K562 (cell line): Measurements from ENCODE around the gene VWA1. TPM values are rescaled to one million over a fixed set of nuclear protein-coding genes. Genes with fewer than 3 reads are reported as not detected.

Experiments
- ATAC-seq: fragments of 200-7000 bp; cut with Tn5 transposase; 3 replicates; pipeline ENCODE4 v1.9.1; 2020; ENCODE audit warnings: moderate library complexity
- BruUV-seq: library from RNA; stranded (reverse); fragments of 400-500 nt; replicated peaks from 2 replicates; lab custom pipeline; 2021; lab: Mats Ljungman, UMichigan
- CTCF ChIA-PET: fragments of 300-600 bp; formaldehyde crosslinking; extraction: SDS; loops from one replicate; lab custom pipeline; 2021; ENCODE audit warnings: low intra/inter-chr PET ratio; lab: Yijun Ruan, JAX
- POLR2A ChIA-PET: fragments of 300-600, 350-650 bp; sonication (Branson Sonifier 250); formaldehyde crosslinking; extraction: SDS; loops from one replicate; lab custom pipeline; 2021; ENCODE audit warnings: antibody characterized with exemption, inconsistent platforms; lab: Yijun Ruan, JAX
- DNase-seq, 4 experiments: peaks; one replicate each; pipeline versions ENCODE4 v3.0.0 to v3.0.0-alpha.2; 2011 to 2018; ENCODE audit warnings: low spot score in 3 of 4, mixed read lengths in 3 of 4; ENCODE audit errors: extremely low read depth in 1 of 4
- FAIRE-seq: peaks from 2 replicates; lab custom pipeline; 2011; peaks lifted over from hg19 to GRCh38; lab: Jason Lieb, UNC
- H2AFZ ChIP-seq: 2 replicates; pipeline ENCODE4 v1.6.0; 2011; ENCODE audit warnings: low read depth, low read length, control low read depth, inconsistent platforms
- H3K27ac ChIP-seq: fragments of 200-600 bp; 3 replicates; pipeline ENCODE4 v1.8.0; 2011; ENCODE audit warnings: low read depth, mild to moderate bottlenecking, control low read depth, inconsistent platforms, low read length, moderate library complexity, mixed read lengths; ENCODE audit errors: extremely low read depth
- H3K27me3 ChIP-seq, 2 experiments: fragments of 300-600 bp in 1 of 2; 2 replicates in 1 of 2; 3 replicates in 1 of 2; pipeline versions ENCODE4 v1.6.0 to v1.8.0; 2011; ENCODE audit warnings: inconsistent platforms in 2 of 2, low read length in 2 of 2, mild to moderate bottlenecking in 1 of 2, mixed read lengths in 1 of 2, moderate library complexity in 1 of 2; ENCODE audit not compliant: control insufficient read depth in 2 of 2, insufficient read depth in 2 of 2
- H3K36me3 ChIP-seq: fragments of 300-600 bp; 3 replicates; pipeline ENCODE4 v1.8.0; 2011; ENCODE audit warnings: mild to moderate bottlenecking, low read length, inconsistent platforms; ENCODE audit not compliant: control insufficient read depth, insufficient read depth
- H3K4me1 ChIP-seq, 2 experiments: fragments of 200-600 bp in 1 of 2; replicated peaks in 1 of 2; 2 replicates in 1 of 2; 3 replicates in 1 of 2; pipeline versions ENCODE4 v1.5.1 to v1.8.0; 2011; ENCODE audit warnings: inconsistent platforms in 2 of 2, low read length in 2 of 2, mild to moderate bottlenecking in 1 of 2, mixed read lengths in 1 of 2, moderate library complexity in 1 of 2; ENCODE audit not compliant: control insufficient read depth in 2 of 2, insufficient read depth in 2 of 2
- H3K4me2 ChIP-seq: 2 replicates; pipeline ENCODE4 v1.6.1; 2011; ENCODE audit warnings: low read length, control low read depth, inconsistent platforms, mixed read lengths; ENCODE audit not compliant: insufficient read depth
- H3K4me3 ChIP-seq: fragments of 200-600 bp; sonication (generic), shearing (Covaris generic); 2 replicates; pipeline ENCODE4 v1.5.1; 2016; ENCODE audit warnings: control low read depth, inconsistent platforms
- H3K79me2 ChIP-seq: fragments of 200-600 bp; 3 replicates; pipeline ENCODE4 v1.8.0; 2011; ENCODE audit warnings: low read length, inconsistent platforms; ENCODE audit not compliant: control insufficient read depth, insufficient read depth
- H3K9ac ChIP-seq, 2 experiments: 2 replicates each; pipeline versions ENCODE4 v1.6.0 to v1.6.1; 2011; ENCODE audit warnings: low read depth in 2 of 2, low read length in 2 of 2, control low read depth in 1 of 2, inconsistent platforms in 1 of 2, mild to moderate bottlenecking in 1 of 2, mixed read lengths in 1 of 2; ENCODE audit not compliant: insufficient read depth in 1 of 2
- H3K9me1 ChIP-seq: one replicate; pipeline ENCODE4 v1.6.0; 2011; ENCODE audit warnings: inconsistent platforms, mild to moderate bottlenecking, low read length, moderate library complexity; ENCODE audit not compliant: control insufficient read depth, insufficient read depth
- H3K9me3 ChIP-seq: replicated peaks from 2 replicates; pipeline ENCODE4 v1.5.1; 2011; ENCODE audit warnings: low read depth, low read length, inconsistent platforms; ENCODE audit not compliant: control insufficient read depth, insufficient read depth
- H4K20me1 ChIP-seq: replicated peaks from 2 replicates; pipeline ENCODE4 v1.6.1; 2011; ENCODE audit warnings: low read length, inconsistent platforms, mixed read lengths; ENCODE audit not compliant: control insufficient read depth, insufficient read depth
- BCOR ChIP-seq: fragments of 450-650 bp; IDR thresholded peaks from 2 replicates; pipeline ENCODE4 v1.6.1; 2016
- TRIM28 ChIP-seq: fragments of 450-650 bp; IDR thresholded peaks from 2 replicates; pipeline ENCODE4 v1.6.1; 2017
- ZC3H11A ChIP-seq: IDR thresholded peaks from 2 replicates; pipeline ENCODE4 v1.6.1; 2012; ENCODE audit warnings: low read depth, low read length, improper control_type of control experiment
- ZNF12 ChIP-seq: sonication (generic); formaldehyde crosslinking; IDR thresholded peaks from 2 replicates; pipeline ENCODE4 v1.4.0; 2020; ENCODE audit warnings: mild to moderate bottlenecking, missing genetic modification reagents
- WGBS: fragments of 100-300 bp; shearing (Covaris generic); methylation state at CpG from one replicate; pipeline ENCODE4 v1.1.6; 2016; ENCODE audit warnings: low coverage, mixed read lengths; ENCODE audit not compliant: insufficient coverage; ENCODE audit errors: missing lambda C conversion rate; 5-methylcytosine and 5-hydroxymethylcytosine counted together
- in situ Hi-C: fragments of 300-500 bp; cut with MboI; formaldehyde crosslinking; loops from 4 replicates; pipeline ENCODE4 v1.15.0; 2018; ENCODE audit warnings: inconsistent platforms, mixed read lengths
- intact Hi-C: fragments of 100-400 bp; cut with micrococcal nuclease; formaldehyde crosslinking; loops from 2 replicates; pipeline ENCODE4 v1.14.2; 2022
- polyA plus RNA-seq, 8 experiments: library from polyadenylated mRNA; depleted of rRNA in 4 of 8; stranded (reverse) in 5 of 8; unstranded in 3 of 8; fragments of >200 nt; fragmentation: Nextera tagmentation in 2 of 8; fragmentation: Illumina TruSeq in 1 of 8; extraction: Ambion mirVana in 2 of 8; extraction: Trizol in 1 of 8; gene quantifications; 2 replicates each; pipeline versions ENCODE4 v1.2.1 to v1.2.3, GENCODE V29; 2011 to 2014; ENCODE audit warnings: inconsistent platforms in 1 of 8, missing spikeins in 1 of 8
- total RNA-seq, 7 experiments: library from RNA; depleted of rRNA in 6 of 7; stranded (reverse); fragments of >200 nt in 6 of 7; fragmentation: Illumina TruSeq in 2 of 7; extraction: Trizol in 2 of 7; gene quantifications; 2 replicates each; pipeline versions ENCODE4 v1.2.1 to v1.2.3, GENCODE V29; 2011 to 2021; ENCODE audit warnings: low replicate concordance in 1 of 7

VWA1 gene
- total and polyA plus RNA-seq, 9 of the 15 experiments (the other 6 are each of a cell fraction or from before 2014, with no cell fraction given): 0.01 to 6.4 (median 0.85) TPM

DNA sequence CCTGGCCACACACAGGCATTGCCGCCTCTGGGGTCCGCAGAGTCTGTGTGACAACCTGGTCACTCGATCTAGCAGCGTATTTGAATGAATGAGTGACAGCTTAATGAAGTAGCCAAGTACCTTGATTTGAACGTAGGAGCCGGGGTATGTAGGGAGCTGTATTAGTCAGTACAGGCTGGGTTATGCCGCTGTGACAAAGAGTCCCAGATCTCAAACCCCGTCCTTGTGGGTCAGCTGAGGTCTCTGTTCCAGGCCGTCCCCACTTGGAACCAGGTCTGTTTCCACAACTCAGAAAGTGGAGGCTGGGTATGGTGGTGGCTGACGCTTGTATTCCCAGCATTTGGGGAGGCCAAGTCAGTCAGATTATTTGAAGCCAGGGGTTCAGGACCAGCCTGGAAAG is 56.1 kb downstream of the VWA1 start:
- intact Hi-C loops: no loop called here
- 98% methylated on average over 10 of the region's 10 CpGs for WGBS
- H4K20me1 ChIP-seq: no peaks in the 10 kb centered on the region
- no TSS peak for BruUV-seq
- no peaks in the 10 kb centered on the region for H3K9me1 ChIP-seq
- peak; percentile 29 for FAIRE-seq
- POLR2A ChIA-PET: interaction anchor here (0.8 to 1.5 kb wide), 2 partner anchors 13 to 95 kb away, joined by 4 to 5 read pairs; no protein-coding TSS in a partner anchor
- H3K27me3 ChIP-seq: no peaks in the 10 kb centered on the region
- TF ChIP-seq ZNF12 (CRISPR knock-in tag) (peak; percentile 100), BCOR (peak; percentile 45; the same call in 1 of the 2 replicates), TRIM28 (0 out of 2 replicates have a peak, but pooled peaks have one; percentile 53), ZC3H11A (no peak)
- H2AFZ ChIP-seq: no peak overlapping the region
- in situ Hi-C loops: no loop called here
- peaks cover 16% of the 10 kb centered on the region for H3K9me3 ChIP-seq
- no peak for ATAC-seq
- no peak overlapping the region for H3K9ac ChIP-seq
- H3K79me2 ChIP-seq: no peaks in the 10 kb centered on the region
- no peak overlapping the region for H3K4me2 ChIP-seq
- H3K27ac ChIP-seq: no peak overlapping the region
- CTCF ChIA-PET: no interaction called here
- peak in 2 of 4 experiments; percentile 3 to 5 for DNase-seq
- peaks cover 0 to 10% of the 10 kb centered on the region in 2 experiments; a peak in 1 of 5 replicates for H3K4me1 ChIP-seq
- no peak overlapping the region for H3K4me3 ChIP-seq
- peaks cover 91% of the 10 kb centered on the region; the same call in 2 of the 3 replicates for H3K36me3 ChIP-seq

Other genes starting within 250 kb of the VWA1 start
Only the 7 nearest of the 27 such genes appear.
- gene AURKAIP1, start 60.5 kb upstream of the VWA1 start, total RNA-seq (2014; rRNA removed): 478 and 554 TPM in 2 replicates
- gene AURKAIP1, start 60.5 kb upstream of the VWA1 start, total RNA-seq (2014; rRNA removed; fragmentation: Illumina TruSeq; extraction: Trizol): 19.4 and 34.6 TPM in 2 replicates
- 113 and 115 TPM in 2 replicates for gene AURKAIP1, start 60.5 kb upstream of the VWA1 start, total RNA-seq (2015; rRNA removed; fragmentation: Illumina TruSeq; extraction: Trizol)
- 346 and 388 TPM in 2 replicates for gene AURKAIP1, start 60.5 kb upstream of the VWA1 start, total RNA-seq (2021)
- 92.0 and 96.0 TPM in 2 replicates for gene AURKAIP1, start 60.5 kb upstream of the VWA1 start, polyA plus RNA-seq (2011; rRNA removed)
- 66.4 and 151 TPM in 2 replicates for gene AURKAIP1, start 60.5 kb upstream of the VWA1 start, polyA plus RNA-seq (2014; fragmentation: Illumina TruSeq; extraction: Trizol)
- 10 to 100 TPM in 1 of 2 experiments, 1 to 10 TPM in 1; 7.8 to 32.9 TPM for gene AURKAIP1, start 60.5 kb upstream of the VWA1 start, polyA plus RNA-seq (2014; fragmentation: Nextera tagmentation; extraction: Ambion mirVana)
- 385 and 391 TPM in 2 replicates for gene AURKAIP1, start 60.5 kb upstream of the VWA1 start, polyA plus RNA-seq (2014; rRNA removed)
- 147 and 176 TPM in 2 replicates for gene CCNL2, start 36.4 kb upstream of the VWA1 start, total RNA-seq (2014; rRNA removed)
- gene CCNL2, start 36.4 kb upstream of the VWA1 start, total RNA-seq (2014; rRNA removed; fragmentation: Illumina TruSeq; extraction: Trizol): 65.1 and 66.7 TPM in 2 replicates
- 91.0 and 94.5 TPM in 2 replicates for gene CCNL2, start 36.4 kb upstream of the VWA1 start, total RNA-seq (2015; rRNA removed; fragmentation: Illumina TruSeq; extraction: Trizol)
- 141 and 167 TPM in 2 replicates for gene CCNL2, start 36.4 kb upstream of the VWA1 start, total RNA-seq (2021)
- 236 and 265 TPM in 2 replicates for gene CCNL2, start 36.4 kb upstream of the VWA1 start, polyA plus RNA-seq (2011; rRNA removed)
- gene CCNL2, start 36.4 kb upstream of the VWA1 start, polyA plus RNA-seq (2014; fragmentation: Illumina TruSeq; extraction: Trizol): 81.0 and 89.7 TPM in 2 replicates
- gene CCNL2, start 36.4 kb upstream of the VWA1 start, polyA plus RNA-seq (2014; fragmentation: Nextera tagmentation; extraction: Ambion mirVana): 1 to 10 TPM; 2.8 to 5.6 TPM
- gene CCNL2, start 36.4 kb upstream of the VWA1 start, polyA plus RNA-seq (2014; rRNA removed): 245 and 287 TPM in 2 replicates
- gene MRPL20, start 28.4 kb upstream of the VWA1 start, total RNA-seq (2014; rRNA removed): 352 and 355 TPM in 2 replicates
- gene MRPL20, start 28.4 kb upstream of the VWA1 start, total RNA-seq (2014; rRNA removed; fragmentation: Illumina TruSeq; extraction: Trizol): 208 and 222 TPM in 2 replicates
- 205 and 216 TPM in 2 replicates for gene MRPL20, start 28.4 kb upstream of the VWA1 start, total RNA-seq (2015; rRNA removed; fragmentation: Illumina TruSeq; extraction: Trizol)
- 224 and 229 TPM in 2 replicates for gene MRPL20, start 28.4 kb upstream of the VWA1 start, total RNA-seq (2021)
- gene MRPL20, start 28.4 kb upstream of the VWA1 start, polyA plus RNA-seq (2011; rRNA removed): 144 and 187 TPM in 2 replicates
- 180 and 264 TPM in 2 replicates for gene MRPL20, start 28.4 kb upstream of the VWA1 start, polyA plus RNA-seq (2014; fragmentation: Illumina TruSeq; extraction: Trizol)
- 100 to 1,000 TPM; 570 to 671 TPM for gene MRPL20, start 28.4 kb upstream of the VWA1 start, polyA plus RNA-seq (2014; fragmentation: Nextera tagmentation; extraction: Ambion mirVana)
- 420 and 491 TPM in 2 replicates for gene MRPL20, start 28.4 kb upstream of the VWA1 start, polyA plus RNA-seq (2014; rRNA removed)
- not detected in 2 replicates for gene ANKRD65, start 14.4 kb upstream of the VWA1 start, total RNA-seq (2014; rRNA removed)
- not detected in 2 replicates for gene ANKRD65, start 14.4 kb upstream of the VWA1 start, total RNA-seq (2014; rRNA removed; fragmentation: Illumina TruSeq; extraction: Trizol)
- gene ANKRD65, start 14.4 kb upstream of the VWA1 start, total RNA-seq (2015; rRNA removed; fragmentation: Illumina TruSeq; extraction: Trizol): not detected in 2 replicates
- gene ANKRD65, start 14.4 kb upstream of the VWA1 start, total RNA-seq (2021): not detected in 2 replicates
- not detected in 2 replicates for gene ANKRD65, start 14.4 kb upstream of the VWA1 start, polyA plus RNA-seq (2011; rRNA removed)
- gene ANKRD65, start 14.4 kb upstream of the VWA1 start, polyA plus RNA-seq (2014; fragmentation: Illumina TruSeq; extraction: Trizol): not detected in 2 replicates
- not detected for gene ANKRD65, start 14.4 kb upstream of the VWA1 start, polyA plus RNA-seq (2014; fragmentation: Nextera tagmentation; extraction: Ambion mirVana)
- not detected in 2 replicates for gene ANKRD65, start 14.4 kb upstream of the VWA1 start, polyA plus RNA-seq (2014; rRNA removed)
- gene ATAD3C, start 14.0 kb downstream of the VWA1 start, total RNA-seq (2014; rRNA removed): not detected in 2 replicates
- not detected in 2 replicates for gene ATAD3C, start 14.0 kb downstream of the VWA1 start, total RNA-seq (2014; rRNA removed; fragmentation: Illumina TruSeq; extraction: Trizol)
- not detected in 2 replicates for gene ATAD3C, start 14.0 kb downstream of the VWA1 start, total RNA-seq (2015; rRNA removed; fragmentation: Illumina TruSeq; extraction: Trizol)
- 0.18 and 0.60 TPM in 2 replicates for gene ATAD3C, start 14.0 kb downstream of the VWA1 start, total RNA-seq (2021)
- 0.03 and 0.04 TPM in 2 replicates for gene ATAD3C, start 14.0 kb downstream of the VWA1 start, polyA plus RNA-seq (2011; rRNA removed)
- not detected in 2 replicates for gene ATAD3C, start 14.0 kb downstream of the VWA1 start, polyA plus RNA-seq (2014; fragmentation: Illumina TruSeq; extraction: Trizol)
- gene ATAD3C, start 14.0 kb downstream of the VWA1 start, polyA plus RNA-seq (2014; fragmentation: Nextera tagmentation; extraction: Ambion mirVana): not detected
- gene ATAD3C, start 14.0 kb downstream of the VWA1 start, polyA plus RNA-seq (2014; rRNA removed): not detected in 2 replicates
- 106 and 126 TPM in 2 replicates for gene ATAD3B, start 36.1 kb downstream of the VWA1 start, total RNA-seq (2014; rRNA removed)
- 10.3 and 15.6 TPM in 2 replicates for gene ATAD3B, start 36.1 kb downstream of the VWA1 start, total RNA-seq (2014; rRNA removed; fragmentation: Illumina TruSeq; extraction: Trizol)
- gene ATAD3B, start 36.1 kb downstream of the VWA1 start, total RNA-seq (2015; rRNA removed; fragmentation: Illumina TruSeq; extraction: Trizol): 43.2 and 45.2 TPM in 2 replicates
- 92.0 and 93.4 TPM in 2 replicates for gene ATAD3B, start 36.1 kb downstream of the VWA1 start, total RNA-seq (2021)
- gene ATAD3B, start 36.1 kb downstream of the VWA1 start, polyA plus RNA-seq (2011; rRNA removed): 27.7 and 27.9 TPM in 2 replicates
- 18.9 and 42.2 TPM in 2 replicates for gene ATAD3B, start 36.1 kb downstream of the VWA1 start, polyA plus RNA-seq (2014; fragmentation: Illumina TruSeq; extraction: Trizol)
- under 1 TPM; 0.07 to 0.77 TPM for gene ATAD3B, start 36.1 kb downstream of the VWA1 start, polyA plus RNA-seq (2014; fragmentation: Nextera tagmentation; extraction: Ambion mirVana)
- 113 and 117 TPM in 2 replicates for gene ATAD3B, start 36.1 kb downstream of the VWA1 start, polyA plus RNA-seq (2014; rRNA removed)
- 173 and 183 TPM in 2 replicates for gene ATAD3A, start 76.5 kb downstream of the VWA1 start, total RNA-seq (2014; rRNA removed)
- gene ATAD3A, start 76.5 kb downstream of the VWA1 start, total RNA-seq (2014; rRNA removed; fragmentation: Illumina TruSeq; extraction: Trizol): 18.6 and 20.2 TPM in 2 replicates
- gene ATAD3A, start 76.5 kb downstream of the VWA1 start, total RNA-seq (2015; rRNA removed; fragmentation: Illumina TruSeq; extraction: Trizol): 80.1 and 87.1 TPM in 2 replicates
- gene ATAD3A, start 76.5 kb downstream of the VWA1 start, total RNA-seq (2021): 151 and 167 TPM in 2 replicates
- gene ATAD3A, start 76.5 kb downstream of the VWA1 start, polyA plus RNA-seq (2011; rRNA removed): 36.7 and 40.8 TPM in 2 replicates
- 29.2 and 90.5 TPM in 2 replicates for gene ATAD3A, start 76.5 kb downstream of the VWA1 start, polyA plus RNA-seq (2014; fragmentation: Illumina TruSeq; extraction: Trizol)
- 1 to 10 TPM in 1 of 2 experiments, under 1 TPM in 1; 0.10 to 1.0 TPM for gene ATAD3A, start 76.5 kb downstream of the VWA1 start, polyA plus RNA-seq (2014; fragmentation: Nextera tagmentation; extraction: Ambion mirVana)
- 123 and 131 TPM in 2 replicates for gene ATAD3A, start 76.5 kb downstream of the VWA1 start, polyA plus RNA-seq (2014; rRNA removed)